ENCODE results near the gene FOXO1.

FOXO1 gene

GRCh38 chr13:40553356-40553755, 113.1 kb downstream of the FOXO1 start:
- no peak for DNase-seq (ENCODE audit: low read depth)
- in situ Hi-C loops (cut with HindIII; ENCODE audit: low sequenced_read_pairs) = no loop called here
- TF ChIP-seq CTCF (IDR thresholded peaks at IDR 0.05; ENCODE audit: low read depth, low read length, missing control alignments) = no peak

GRCh38 chr13:40552895-40553294, 113.5 kb downstream of the FOXO1 start:
- no peak for TF ChIP-seq CTCF (IDR thresholded peaks at IDR 0.05; ENCODE audit: low read depth, low read length, missing control alignments)
- no peak for DNase-seq (ENCODE audit: low read depth)
- no peak overlapping the region for H3K4me3 ChIP-seq (ENCODE audit: low read depth, low read length)
- in situ Hi-C loops (cut with HindIII; ENCODE audit: low sequenced_read_pairs) = no loop called here

More at GRCh38 chr13:40553356-40553755, 113.1 kb downstream of the FOXO1 start:
- no peak overlapping the region for H3K4me3 ChIP-seq (ENCODE audit: low read depth, low read length)

- TF ChIP-seq CTCF (IDR thresholded peaks at IDR 0.05; ENCODE audit: low read depth, low read length, missing control alignments) = no peak
- in situ Hi-C loops (cut with HindIII; ENCODE audit: low sequenced_read_pairs) = no loop called here
- DNase-seq (ENCODE audit: low read depth) = no peak
- H3K4me3 ChIP-seq (ENCODE audit: low read depth, low read length) = no peak overlapping the region
Observed at GRCh38 chr13:40550130-40550529, 116.3 kb downstream of the FOXO1 start.

- peak; percentile 34 for DNase-seq (ENCODE audit: low read depth)
- TF ChIP-seq CTCF (IDR thresholded peaks at IDR 0.05; ENCODE audit: low read depth, low read length, missing control alignments) = no peak
- no peak overlapping the region for H3K4me3 ChIP-seq (ENCODE audit: low read depth, low read length)
- in situ Hi-C loops (cut with HindIII; ENCODE audit: low sequenced_read_pairs) = no loop called here
Observed at GRCh38 chr13:40549500-40550094, 116.8 kb downstream of the FOXO1 start.

GRCh38 chr13:40547591-40548315, 118.7 kb downstream of the FOXO1 start:
- no peak for TF ChIP-seq CTCF (IDR thresholded peaks at IDR 0.05; ENCODE audit: low read depth, low read length, missing control alignments)
- DNase-seq (ENCODE audit: low read depth) = no peak
- in situ Hi-C loops (cut with HindIII; ENCODE audit: low sequenced_read_pairs) = no loop called here
- no peak overlapping the region for H3K4me3 ChIP-seq (ENCODE audit: low read depth, low read length)

GRCh38 chr13:40546047-40546446, 120.4 kb downstream of the FOXO1 start:
- no peak for TF ChIP-seq CTCF (IDR thresholded peaks at IDR 0.05; ENCODE audit: low read depth, low read length, missing control alignments)
- DNase-seq (ENCODE audit: low read depth) = no peak
- in situ Hi-C loops (cut with HindIII; ENCODE audit: low sequenced_read_pairs) = no loop called here

More at GRCh38 chr13:40546047-40546446, 120.4 kb downstream of the FOXO1 start:
- no peak overlapping the region for H3K4me3 ChIP-seq (ENCODE audit: low read depth, low read length)

All from astrocyte of the cerebellum (primary cell).